ENCODE results near the gene TYW5. TPM values are rescaled to one million over a fixed set of nuclear protein-coding genes. Genes with fewer than 3 reads are reported as not detected.

The TYW5 gene
- total and polyA plus RNA-seq, 2 of the 13 experiments (the other 11 are each of a cell fraction or from before 2014, with no cell fraction given) = 8.3 to 14.6 TPM

- BruUV-seq (replicated peaks) = TSS peak; percentile 1
- no peak for TF ChIP-seq ZNF792 (CRISPR knock-in tag; IDR thresholded peaks at IDR 0.05)
- no peak for TF ChIP-seq RFXAP (CRISPR knock-in tag; IDR thresholded peaks at IDR 0.05; ENCODE audit: borderline replicate concordance)
- no peak for TF ChIP-seq NRL (CRISPR knock-in tag; IDR thresholded peaks at IDR 0.05; ENCODE audit: borderline replicate concordance)
- no peak for TF ChIP-seq ZNF883 (CRISPR knock-in tag; IDR thresholded peaks at IDR 0.05; ENCODE audit: not compliant biosample characterization)
- TF ChIP-seq, protein P1, sequence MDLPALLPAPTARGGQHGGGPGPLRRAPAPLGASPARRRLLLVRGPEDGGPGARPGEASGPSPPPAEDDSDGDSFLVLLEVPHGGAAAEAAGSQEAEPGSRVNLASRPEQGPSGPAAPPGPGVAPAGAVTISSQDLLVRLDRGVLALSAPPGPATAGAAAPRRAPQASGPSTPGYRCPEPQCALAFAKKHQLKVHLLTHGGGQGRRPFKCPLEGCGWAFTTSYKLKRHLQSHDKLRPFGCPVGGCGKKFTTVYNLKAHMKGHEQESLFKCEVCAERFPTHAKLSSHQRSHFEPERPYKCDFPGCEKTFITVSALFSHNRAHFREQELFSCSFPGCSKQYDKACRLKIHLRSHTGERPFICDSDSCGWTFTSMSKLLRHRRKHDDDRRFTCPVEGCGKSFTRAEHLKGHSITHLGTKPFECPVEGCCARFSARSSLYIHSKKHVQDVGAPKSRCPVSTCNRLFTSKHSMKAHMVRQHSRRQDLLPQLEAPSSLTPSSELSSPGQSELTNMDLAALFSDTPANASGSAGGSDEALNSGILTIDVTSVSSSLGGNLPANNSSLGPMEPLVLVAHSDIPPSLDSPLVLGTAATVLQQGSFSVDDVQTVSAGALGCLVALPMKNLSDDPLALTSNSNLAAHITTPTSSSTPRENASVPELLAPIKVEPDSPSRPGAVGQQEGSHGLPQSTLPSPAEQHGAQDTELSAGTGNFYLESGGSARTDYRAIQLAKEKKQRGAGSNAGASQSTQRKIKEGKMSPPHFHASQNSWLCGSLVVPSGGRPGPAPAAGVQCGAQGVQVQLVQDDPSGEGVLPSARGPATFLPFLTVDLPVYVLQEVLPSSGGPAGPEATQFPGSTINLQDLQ (CRISPR knock-in tag; IDR thresholded peaks at IDR 0.05) = no peak
- no peak for TF ChIP-seq RBM39 (IDR thresholded peaks at IDR 0.05; ENCODE audit: low read depth, low read length, poor library complexity, severe bottlenecking)
- TF ChIP-seq ZNF282 (IDR thresholded peaks at IDR 0.05; ENCODE audit: partially characterized antibody) = no peak
- TF ChIP-seq ZNF75D (CRISPR knock-in tag; IDR thresholded peaks at IDR 0.05; ENCODE audit: borderline replicate concordance) = no peak
- TF ChIP-seq BRD4 (CRISPR knock-in tag; IDR thresholded peaks at IDR 0.05) = no peak
- no peak for TF ChIP-seq ZMYM2 (CRISPR knock-in tag; IDR thresholded peaks at IDR 0.05)
- TF ChIP-seq ZBTB25 (CRISPR knock-in tag; IDR thresholded peaks at IDR 0.05) = no peak
- TF ChIP-seq MTF1 (CRISPR knock-in tag; IDR thresholded peaks at IDR 0.05) = no peak
- no peak for TF ChIP-seq RBAK (CRISPR knock-in tag; IDR thresholded peaks at IDR 0.05)
- no peak for TF ChIP-seq BORCS8-MEF2B (CRISPR knock-in tag; IDR thresholded peaks at IDR 0.05)
- TF ChIP-seq, protein P2, sequence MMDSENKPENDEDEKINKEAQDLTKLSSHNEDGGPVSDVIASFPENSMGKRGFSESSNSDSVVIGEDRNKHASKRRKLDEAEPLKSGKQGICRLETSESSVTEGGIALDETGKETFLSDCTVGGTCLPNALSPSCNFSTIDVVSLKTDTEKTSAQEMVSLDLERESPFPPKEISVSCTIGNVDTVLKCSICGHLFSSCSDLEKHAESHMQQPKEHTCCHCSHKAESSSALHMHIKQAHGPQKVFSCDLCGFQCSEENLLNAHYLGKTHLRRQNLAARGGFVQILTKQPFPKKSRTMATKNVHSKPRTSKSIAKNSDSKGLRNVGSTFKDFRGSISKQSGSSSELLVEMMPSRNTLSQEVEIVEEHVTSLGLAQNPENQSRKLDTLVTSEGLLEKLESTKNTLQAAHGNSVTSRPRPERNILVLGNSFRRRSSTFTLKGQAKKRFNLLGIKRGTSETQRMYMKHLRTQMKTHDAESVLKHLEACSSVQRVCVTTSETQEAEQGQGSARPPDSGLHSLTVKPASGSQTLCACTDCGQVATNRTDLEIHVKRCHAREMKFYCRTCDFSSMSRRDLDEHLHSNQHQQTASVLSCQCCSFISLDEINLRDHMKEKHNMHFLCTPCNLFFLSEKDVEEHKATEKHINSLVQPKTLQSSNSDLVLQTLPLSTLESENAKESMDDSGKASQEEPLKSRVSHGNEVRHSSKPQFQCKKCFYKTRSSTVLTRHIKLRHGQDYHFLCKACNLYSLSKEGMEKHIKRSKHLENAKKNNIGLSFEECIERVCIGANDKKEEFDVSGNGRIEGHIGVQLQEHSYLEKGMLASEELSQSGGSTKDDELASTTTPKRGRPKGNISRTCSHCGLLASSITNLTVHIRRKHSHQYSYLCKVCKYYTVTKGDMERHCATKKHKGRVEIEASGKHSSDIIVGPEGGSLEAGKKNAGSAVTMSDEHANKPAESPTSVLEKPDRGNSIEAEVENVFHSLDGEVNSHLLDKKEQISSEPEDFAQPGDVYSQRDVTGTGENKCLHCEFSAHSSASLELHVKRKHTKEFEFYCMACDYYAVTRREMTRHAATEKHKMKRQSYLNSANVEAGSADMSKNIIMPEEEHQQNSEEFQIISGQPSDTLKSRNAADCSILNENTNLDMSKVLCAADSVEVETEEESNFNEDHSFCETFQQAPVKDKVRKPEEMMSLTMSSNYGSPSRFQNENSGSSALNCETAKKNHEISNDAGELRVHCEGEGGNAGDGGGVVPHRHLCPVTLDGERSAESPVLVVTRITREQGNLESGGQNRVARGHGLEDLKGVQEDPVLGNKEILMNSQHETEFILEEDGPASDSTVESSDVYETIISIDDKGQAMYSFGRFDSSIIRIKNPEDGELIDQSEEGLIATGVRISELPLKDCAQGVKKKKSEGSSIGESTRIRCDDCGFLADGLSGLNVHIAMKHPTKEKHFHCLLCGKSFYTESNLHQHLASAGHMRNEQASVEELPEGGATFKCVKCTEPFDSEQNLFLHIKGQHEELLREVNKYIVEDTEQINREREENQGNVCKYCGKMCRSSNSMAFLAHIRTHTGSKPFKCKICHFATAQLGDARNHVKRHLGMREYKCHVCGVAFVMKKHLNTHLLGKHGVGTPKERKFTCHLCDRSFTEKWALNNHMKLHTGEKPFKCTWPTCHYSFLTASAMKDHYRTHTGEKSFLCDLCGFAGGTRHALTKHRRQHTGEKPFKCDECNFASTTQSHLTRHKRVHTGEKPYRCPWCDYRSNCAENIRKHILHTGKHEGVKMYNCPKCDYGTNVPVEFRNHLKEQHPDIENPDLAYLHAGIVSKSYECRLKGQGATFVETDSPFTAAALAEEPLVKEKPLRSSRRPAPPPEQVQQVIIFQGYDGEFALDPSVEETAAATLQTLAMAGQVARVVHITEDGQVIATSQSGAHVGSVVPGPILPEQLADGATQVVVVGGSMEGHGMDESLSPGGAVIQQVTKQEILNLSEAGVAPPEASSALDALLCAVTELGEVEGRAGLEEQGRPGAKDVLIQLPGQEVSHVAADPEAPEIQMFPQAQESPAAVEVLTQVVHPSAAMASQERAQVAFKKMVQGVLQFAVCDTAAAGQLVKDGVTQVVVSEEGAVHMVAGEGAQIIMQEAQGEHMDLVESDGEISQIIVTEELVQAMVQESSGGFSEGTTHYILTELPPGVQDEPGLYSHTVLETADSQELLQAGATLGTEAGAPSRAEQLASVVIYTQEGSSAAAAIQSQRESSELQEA (CRISPR knock-in tag; IDR thresholded peaks at IDR 0.05; ENCODE audit: not compliant biosample characterization) = no peak
These were observed 8.5 kb downstream of the TYW5 start for GRCh38 chr2:199946836-199947235.

More at GRCh38 chr2:199946836-199947235, 8.5 kb downstream of the TYW5 start:
- H3K4me1 ChIP-seq (ENCODE audit: insufficient read depth, low read length) = peaks cover 25% of the 10 kb centered on the region
- H3K36me3 ChIP-seq (replicated peaks in 1 of 2; ENCODE audit: control insufficient read depth in 1 of 2, insufficient read depth in 2 of 2, low read length in 2 of 2) = peaks cover 20 to 72% of the 10 kb centered on the region in 2 experiments
- H3K4me2 ChIP-seq (ENCODE audit: low read depth, low read length) = no peak overlapping the region
- no peak overlapping the region for H3K9ac ChIP-seq (ENCODE audit: insufficient read depth, low read depth, low read length)
- no peak overlapping the region for H2AFZ ChIP-seq (ENCODE audit: low read length)
- DNase-seq (ENCODE audit: low spot score) (no peak), ATAC-seq (no peak), FAIRE-seq (no peak)
- no peak overlapping the region for H3K4me3 ChIP-seq (replicated peaks in 1 of 3; ENCODE audit: insufficient read depth in 1 of 3, low read depth in 2 of 3, low read length in 3 of 3)
- H3K27me3 ChIP-seq (ENCODE audit: control insufficient read depth in 1 of 2, insufficient read depth in 2 of 2, low read length in 2 of 2) = no peaks in the 10 kb centered on the region
- POLR2A ChIA-PET = no interaction called here
- no peak overlapping the region for H3K27ac ChIP-seq (ENCODE audit: extremely low read length, insufficient read depth, low read length)
- H3K9me3 ChIP-seq (ENCODE audit: low read length) = no peaks in the 10 kb centered on the region
- peaks cover 12% of the 10 kb centered on the region for H3K79me2 ChIP-seq (ENCODE audit: insufficient read depth, low read length)
- intact Hi-C loops (cut with micrococcal nuclease; ENCODE audit: unreplicated experiment) = no loop called here
- H4K20me1 ChIP-seq (ENCODE audit: insufficient read depth, low read length) = no peaks in the 10 kb centered on the region
- CTCF ChIA-PET (ENCODE audit: low intra/inter-chr PET ratio, low total read pairs) = no interaction called here
- in situ Hi-C loops (cut with HindIII; ENCODE audit: extremely low pct_ligation_motif_present, low pct_unique_long_range_greater_than_20kb) = no loop called here
